GM12872 (cell line): ENCODE measurements around the gene RBP3.

Source experiments
- TF ChIP-seq, protein P1 (sequence below): IDR thresholded peaks from 3 replicates; pipeline ENCODE4 v1.5.1; 2011; ENCODE audit warnings: low read depth, mild to moderate bottlenecking, low read length, moderate library complexity; ENCODE audit not compliant: insufficient read depth

Gene RBP3

DNA sequence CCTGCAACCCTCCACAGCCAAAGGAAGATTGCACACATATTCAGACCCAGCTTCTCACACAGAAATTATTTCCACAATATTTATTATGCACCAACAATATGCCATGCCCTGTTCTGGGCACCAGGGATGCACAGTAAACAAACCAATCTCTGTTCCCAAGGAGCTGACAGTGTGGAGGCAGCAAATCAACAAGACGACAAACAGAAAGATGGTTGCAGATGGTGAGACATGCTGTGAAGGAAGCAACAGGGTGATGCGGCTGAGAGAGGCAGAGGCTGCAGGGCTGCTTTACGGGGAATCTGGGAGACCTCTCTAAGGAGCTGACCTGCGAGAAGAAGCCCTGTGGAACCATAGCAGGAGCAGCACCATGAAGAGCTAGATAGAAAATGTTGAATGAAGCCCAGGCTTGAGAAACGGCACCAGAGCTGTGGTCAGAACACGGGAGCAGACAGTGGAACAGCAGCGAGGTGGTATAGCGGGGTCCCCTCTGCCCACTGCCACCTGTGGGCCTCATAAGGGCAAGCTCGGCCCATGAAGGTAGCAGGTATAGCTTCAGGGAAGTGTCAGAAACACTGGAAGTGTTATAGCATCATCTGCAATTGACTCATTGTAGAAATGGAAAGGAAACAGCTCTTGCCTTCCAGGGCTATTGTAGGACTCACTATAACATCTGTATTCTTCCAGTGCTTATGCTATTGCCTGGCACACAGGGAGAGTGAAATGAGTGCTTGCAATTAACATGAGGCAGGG lies 17.4 kb downstream of the RBP3 start:
- TF ChIP-seq, protein P1, sequence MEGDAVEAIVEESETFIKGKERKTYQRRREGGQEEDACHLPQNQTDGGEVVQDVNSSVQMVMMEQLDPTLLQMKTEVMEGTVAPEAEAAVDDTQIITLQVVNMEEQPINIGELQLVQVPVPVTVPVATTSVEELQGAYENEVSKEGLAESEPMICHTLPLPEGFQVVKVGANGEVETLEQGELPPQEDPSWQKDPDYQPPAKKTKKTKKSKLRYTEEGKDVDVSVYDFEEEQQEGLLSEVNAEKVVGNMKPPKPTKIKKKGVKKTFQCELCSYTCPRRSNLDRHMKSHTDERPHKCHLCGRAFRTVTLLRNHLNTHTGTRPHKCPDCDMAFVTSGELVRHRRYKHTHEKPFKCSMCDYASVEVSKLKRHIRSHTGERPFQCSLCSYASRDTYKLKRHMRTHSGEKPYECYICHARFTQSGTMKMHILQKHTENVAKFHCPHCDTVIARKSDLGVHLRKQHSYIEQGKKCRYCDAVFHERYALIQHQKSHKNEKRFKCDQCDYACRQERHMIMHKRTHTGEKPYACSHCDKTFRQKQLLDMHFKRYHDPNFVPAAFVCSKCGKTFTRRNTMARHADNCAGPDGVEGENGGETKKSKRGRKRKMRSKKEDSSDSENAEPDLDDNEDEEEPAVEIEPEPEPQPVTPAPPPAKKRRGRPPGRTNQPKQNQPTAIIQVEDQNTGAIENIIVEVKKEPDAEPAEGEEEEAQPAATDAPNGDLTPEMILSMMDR, result no peak

DNA sequence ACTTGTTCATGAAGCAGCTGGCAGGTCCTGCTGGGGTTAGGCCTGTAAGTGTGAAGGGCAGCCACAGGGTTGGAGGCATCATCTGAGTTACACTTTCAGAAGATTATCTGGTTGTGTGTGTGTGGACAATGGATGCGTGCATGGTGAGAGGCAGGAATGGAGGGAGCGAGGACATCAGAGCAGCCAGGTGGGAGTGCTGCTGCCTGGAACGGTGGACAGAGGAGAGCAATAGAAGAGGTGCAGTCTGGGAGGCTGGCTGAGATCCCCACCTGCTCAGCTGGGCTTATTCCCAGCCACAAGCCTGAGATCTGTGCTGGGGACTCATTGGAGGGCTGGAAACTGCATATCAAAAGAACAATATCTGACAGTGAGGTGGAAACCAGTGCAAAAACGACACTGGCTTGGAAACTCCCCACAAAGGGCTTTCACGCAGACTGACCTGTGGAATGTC lies 18.0 kb downstream of the RBP3 start:
- TF ChIP-seq, protein P1, result no peak

DNA sequence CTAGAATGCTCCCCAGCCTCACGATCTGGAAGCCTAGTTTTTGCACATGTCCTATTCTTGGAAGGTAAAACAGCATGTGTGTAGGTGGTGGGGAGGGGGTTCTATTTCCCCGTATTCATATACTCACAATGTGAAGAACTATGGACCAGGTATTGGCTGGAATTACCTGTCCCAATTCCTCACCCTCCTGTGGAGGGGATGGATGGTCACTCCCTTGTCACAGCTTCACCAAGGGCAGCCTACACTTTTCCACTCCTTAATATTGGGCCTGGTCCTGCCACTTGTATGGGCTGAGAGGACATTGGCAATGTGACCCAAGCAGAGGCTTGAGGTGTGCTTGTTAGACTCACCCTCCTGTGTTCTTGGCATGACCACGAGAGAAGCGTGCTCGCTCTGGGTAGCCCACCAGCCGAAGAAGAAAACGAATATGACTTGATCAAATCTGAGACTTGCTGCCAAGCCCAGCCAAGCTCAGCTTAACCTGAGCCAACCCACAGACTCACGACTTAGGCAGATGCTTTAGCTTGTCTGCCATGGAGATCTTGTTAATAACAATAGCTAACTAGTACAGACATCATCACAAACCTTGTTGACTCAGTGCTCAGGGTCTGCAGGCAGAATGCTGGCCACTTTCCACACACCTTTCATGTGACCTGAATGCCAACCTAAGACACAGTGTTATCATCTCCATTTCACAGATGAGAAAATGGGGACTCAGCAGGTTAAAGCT lies 18.7 kb downstream of the RBP3 start:
- TF ChIP-seq, protein P1, result no peak

DNA sequence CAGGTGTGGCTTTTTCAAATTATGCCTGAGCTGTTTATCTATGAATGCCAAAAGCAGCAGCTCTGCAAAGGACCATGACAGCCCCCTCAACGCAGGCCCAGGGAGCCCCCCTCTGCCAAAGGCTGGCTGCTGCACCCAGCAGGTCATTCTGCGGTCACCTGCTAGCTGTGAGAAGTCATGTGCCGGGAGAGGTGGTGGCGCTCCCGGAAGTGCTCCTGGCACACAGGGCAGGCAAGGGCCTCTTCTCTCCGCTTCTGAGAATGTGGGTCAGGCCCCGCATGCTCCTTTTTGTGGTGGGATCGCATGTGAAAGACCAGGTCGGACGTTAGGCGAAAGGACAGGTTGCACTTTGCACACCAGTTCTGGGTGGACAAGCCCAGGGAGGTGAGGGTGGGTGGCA lies 19.5 kb downstream of the RBP3 start:
- TF ChIP-seq, protein P1, result no peak

DNA sequence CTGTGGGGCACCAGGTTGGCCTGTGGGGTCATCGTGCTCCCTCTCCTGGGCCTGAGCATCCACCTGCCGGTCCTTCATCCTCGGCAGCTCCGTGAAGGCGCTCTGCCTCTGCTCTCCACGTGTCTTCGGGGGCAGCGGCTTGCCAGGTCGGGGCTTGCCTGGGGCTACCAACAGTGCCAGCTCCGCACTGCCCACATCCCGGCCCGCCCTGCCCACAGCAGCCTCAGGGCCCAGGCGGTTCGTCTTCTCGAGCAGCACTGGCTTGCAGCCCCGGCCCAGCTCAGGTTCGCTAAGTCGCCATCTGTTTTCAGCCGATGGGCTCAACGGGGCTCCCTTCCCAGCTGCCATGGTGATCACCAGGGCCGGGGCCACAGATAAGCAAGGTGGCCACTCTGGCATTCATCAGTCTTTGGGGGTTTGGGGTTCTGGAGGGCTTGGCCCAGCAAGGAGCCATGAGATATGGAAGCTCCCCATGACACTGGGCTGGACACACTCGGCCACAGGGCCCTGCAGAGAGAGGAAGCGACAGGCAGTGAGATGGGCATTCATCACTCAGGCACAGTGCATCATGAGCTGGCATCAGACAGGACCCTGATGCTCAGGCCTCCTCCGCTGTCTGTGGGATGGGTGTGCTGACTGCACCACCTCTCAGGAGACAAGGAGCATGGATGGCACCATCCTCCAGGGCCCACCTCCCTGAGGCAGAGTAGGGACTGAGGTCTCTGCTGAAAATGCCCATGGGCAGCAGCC lies 20.4 kb downstream of the RBP3 start:
- TF ChIP-seq, protein P1, result no peak

DNA sequence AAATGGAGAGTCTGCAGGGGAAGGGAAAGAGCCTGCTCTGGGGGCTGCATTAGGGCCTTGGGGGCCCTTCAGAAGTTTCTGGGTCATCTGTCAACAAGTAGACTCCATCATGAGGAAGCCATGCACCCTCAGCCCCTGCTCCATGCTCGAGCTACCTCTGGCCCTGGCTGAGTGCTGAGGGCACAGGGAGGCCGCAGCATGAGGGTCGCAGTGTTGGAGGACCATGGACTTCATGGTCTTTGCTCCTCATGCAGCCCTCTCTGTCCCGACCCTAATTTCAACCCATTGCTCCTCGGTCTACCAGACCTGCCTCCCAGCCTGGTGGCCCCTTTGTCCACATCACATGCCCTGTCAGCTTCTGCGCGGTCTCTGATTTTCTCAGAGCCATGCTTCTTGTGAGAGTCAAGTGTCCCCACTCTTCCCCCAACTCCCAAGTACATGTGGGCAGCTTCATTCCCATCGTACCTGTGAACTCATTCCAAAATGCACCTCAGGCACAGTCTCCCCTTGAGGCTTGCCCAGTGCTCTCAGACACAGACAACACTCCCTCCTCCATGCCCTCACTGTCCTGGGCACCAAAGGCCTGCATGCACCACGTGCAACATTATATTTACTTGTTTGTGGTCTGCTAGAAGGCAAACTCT lies 21.2 kb downstream of the RBP3 start:
- TF ChIP-seq, protein P1, result no peak
